H9 (cell line): ENCODE results near the gene TRPV4. TPM values are rescaled to one million over a fixed set of nuclear protein-coding genes. Genes with fewer than 3 reads are reported as not detected.

Source experiments
- DNase-seq: peaks from one replicate; pipeline ENCODE4 v3.0.0-alpha.2; 2017
- H2AFZ ChIP-seq: one replicate; pipeline ENCODE4 v1.6.1; 2013; ENCODE audit warnings: mild to moderate bottlenecking, low read length, control low read depth, moderate library complexity
- H2AK5ac ChIP-seq: 2 replicates; pipeline ENCODE4 v1.6.1; 2013; ENCODE audit warnings: low read length, control low read depth, mixed read lengths; ENCODE audit not compliant: insufficient read length
- H2BK120ac ChIP-seq: one replicate; pipeline ENCODE4 v1.6.1; 2013; ENCODE audit warnings: low read depth, mild to moderate bottlenecking, low read length, control low read depth, inconsistent platforms; ENCODE audit not compliant: poor library complexity, severe bottlenecking
- H2BK12ac ChIP-seq: 2 replicates; pipeline ENCODE4 v1.6.1; 2013; ENCODE audit warnings: low read length, control low read depth, mixed read lengths, low read depth; ENCODE audit not compliant: insufficient read length
- H2BK15ac ChIP-seq: 2 replicates; pipeline ENCODE4 v1.6.1; 2013; ENCODE audit warnings: low read depth, low read length, control low read depth
- H2BK20ac ChIP-seq: one replicate; pipeline ENCODE4 v1.6.1; 2013; ENCODE audit warnings: low read depth, mild to moderate bottlenecking, low read length, control low read depth, inconsistent platforms; ENCODE audit not compliant: poor library complexity, severe bottlenecking
- H2BK5ac ChIP-seq: 2 replicates; pipeline ENCODE4 v1.6.1; 2013; ENCODE audit warnings: low read length, control low read depth, mixed read lengths; ENCODE audit not compliant: insufficient read length
- H3K14ac ChIP-seq: 2 replicates; pipeline ENCODE4 v1.6.1; 2013; ENCODE audit warnings: low read length, control low read depth; ENCODE audit not compliant: insufficient read depth
- H3K18ac ChIP-seq: 2 replicates; pipeline ENCODE4 v1.6.1; 2013; ENCODE audit warnings: low read depth, mild to moderate bottlenecking, mixed read lengths, low read length, control low read depth; ENCODE audit not compliant: insufficient read length
- H3K23ac ChIP-seq: 2 replicates; pipeline ENCODE4 v1.6.1; 2013; ENCODE audit warnings: low read length, control low read depth, mixed read lengths, low read depth; ENCODE audit not compliant: insufficient read length
- H3K23me2 ChIP-seq: 2 replicates; pipeline ENCODE4 v1.6.1; 2013; ENCODE audit warnings: low read depth, mild to moderate bottlenecking, mixed read lengths, low read length, control low read depth; ENCODE audit not compliant: insufficient read length, poor library complexity, severe bottlenecking
- H3K27ac ChIP-seq: 2 replicates; pipeline ENCODE4 v1.5.1; 2013; ENCODE audit warnings: low read length, control low read depth, mixed read lengths, low read depth; ENCODE audit not compliant: insufficient read length
- H3K27me3 ChIP-seq: 2 replicates; pipeline ENCODE4 v1.6.1; 2013; ENCODE audit warnings: low read length, control low read depth, inconsistent platforms; ENCODE audit not compliant: insufficient read depth
- H3K4ac ChIP-seq: 2 replicates; pipeline ENCODE4 v1.6.1; 2013; ENCODE audit warnings: low read depth, mild to moderate bottlenecking, control low read depth, inconsistent platforms, low read length, moderate library complexity
- H3K4me1 ChIP-seq: 2 replicates; pipeline ENCODE4 v1.6.1; 2013; ENCODE audit warnings: low read length, control low read depth, inconsistent platforms; ENCODE audit not compliant: insufficient read depth
- H3K4me2 ChIP-seq: 2 replicates; pipeline ENCODE4 v1.6.1; 2013; ENCODE audit warnings: low read length, control low read depth, mixed read lengths; ENCODE audit not compliant: insufficient read length, insufficient read depth
- H3K56ac ChIP-seq: 2 replicates; pipeline ENCODE4 v1.6.1; 2013; ENCODE audit warnings: low read depth, mild to moderate bottlenecking, mixed read lengths, low read length, control low read depth; ENCODE audit not compliant: insufficient read length
- H3K79me1 ChIP-seq: 2 replicates; pipeline ENCODE4 v1.6.1; 2013; ENCODE audit warnings: low read depth, mild to moderate bottlenecking, moderate library complexity, low read length, control low read depth, inconsistent platforms; ENCODE audit not compliant: insufficient read depth, poor library complexity, severe bottlenecking
- H3K79me2 ChIP-seq: 2 replicates; pipeline ENCODE4 v1.6.1; 2013; ENCODE audit warnings: low read length, control low read depth, inconsistent platforms; ENCODE audit not compliant: insufficient read depth
- H3K9ac ChIP-seq: 2 replicates; pipeline ENCODE4 v1.6.1; 2013; ENCODE audit warnings: low read length, control low read depth, mixed read lengths; ENCODE audit not compliant: insufficient read length; ENCODE audit errors: extremely low read depth
- H3K9me3 ChIP-seq: one replicate; pipeline ENCODE4 v1.6.1; 2013; ENCODE audit warnings: low read depth, low read length, inconsistent platforms; ENCODE audit not compliant: control insufficient read depth
- H3T11ph ChIP-seq: one replicate; pipeline ENCODE4 v1.6.1; 2013; ENCODE audit warnings: mild to moderate bottlenecking, low read length, control low read depth, inconsistent platforms
- H4K20me1 ChIP-seq: one replicate; pipeline ENCODE4 v1.6.1; 2013; ENCODE audit not compliant: control insufficient read depth, insufficient read length, insufficient read depth
- H4K5ac ChIP-seq: 2 replicates; pipeline ENCODE4 v1.6.1; 2013; ENCODE audit warnings: low read depth, mild to moderate bottlenecking, mixed read lengths, low read length, control low read depth; ENCODE audit not compliant: insufficient read length
- H4K8ac ChIP-seq: replicated peaks from 2 replicates; pipeline ENCODE4 v1.6.1; 2013; ENCODE audit warnings: low read length, control low read depth, mixed read lengths, low read depth; ENCODE audit not compliant: insufficient read length
- H4K91ac ChIP-seq: 2 replicates; pipeline ENCODE4 v1.6.1; 2013; ENCODE audit warnings: low read depth, mild to moderate bottlenecking, moderate library complexity, mixed read lengths, low read length, control low read depth; ENCODE audit not compliant: insufficient read length
- H3K27ac Mint-ChIP-seq, 3 experiments: 2 replicates in 2 of 3; 3 replicates in 1 of 3; pipeline ENCODE4 v1.8.0; 2020 to 2021; ENCODE audit warnings: mixed read lengths in 3 of 3, mild to moderate bottlenecking in 1 of 3, moderate library complexity in 1 of 3
- H3K27me3 Mint-ChIP-seq: 2 replicates; pipeline ENCODE4 v1.8.0; 2021; ENCODE audit warnings: low read depth, mild to moderate bottlenecking, moderate library complexity, mixed read lengths
- H3K36me3 Mint-ChIP-seq, 3 experiments: 2 replicates in 2 of 3; 3 replicates in 1 of 3; pipeline ENCODE4 v1.8.0; 2020 to 2021; ENCODE audit warnings: low read depth in 3 of 3, mixed read lengths in 3 of 3; ENCODE audit not compliant: insufficient read depth in 1 of 3
- H3K4me1 Mint-ChIP-seq, 2 experiments: 2 replicates each; pipeline ENCODE4 v1.8.0; 2020; ENCODE audit warnings: mixed read lengths in 2 of 2
- H3K4me3 Mint-ChIP-seq, 2 experiments: 2 replicates in 1 of 2; 3 replicates in 1 of 2; pipeline ENCODE4 v1.8.0; 2020 to 2021; ENCODE audit warnings: mild to moderate bottlenecking in 2 of 2, mixed read lengths in 2 of 2, moderate library complexity in 1 of 2
- H3K9me3 Mint-ChIP-seq, 2 experiments: 2 replicates in 1 of 2; 3 replicates in 1 of 2; pipeline ENCODE4 v1.8.0; 2020; ENCODE audit warnings: mild to moderate bottlenecking in 2 of 2, mixed read lengths in 2 of 2, moderate library complexity in 1 of 2
- CTCF ChIP-seq: fragments of 200-600 bp; sonication (generic); conservative IDR thresholded peaks from 3 replicates; pipeline ENCODE4 v1.8.0; 2021; ENCODE audit warnings: antibody characterized with exemption, mild to moderate bottlenecking
- WGBS: extraction: QIAGEN DNeasy Blood & Tissue Kit; methylation state at CpG from one replicate; pipeline ENCODE4 v1.1.7; 2013; ENCODE audit warnings: missing lambda C conversion rate, low lambda C conversion rate, mixed read lengths; ENCODE audit not compliant: insufficient read length; ENCODE audit errors: extremely low coverage; 5-methylcytosine and 5-hydroxymethylcytosine counted together
- total RNA-seq: library from RNA; stranded (reverse); gene quantifications from 2 replicates; pipeline ENCODE4 v1.2.1, GENCODE V29; 2021

The TRPV4 gene
- total RNA-seq, 1 experiment from 2014 or later, result 4.9 TPM

GRCh38 chr12:109736552-109737108 is 96.6 kb downstream of the TRPV4 start:
- Histone ChIP-seq H2AK5ac (no peak overlapping the region), H4K5ac (no peak overlapping the region), H4K8ac (no peak overlapping the region), H3K4me2 (no peak overlapping the region), H2BK12ac (no peak overlapping the region), H4K20me1 (no peaks in the 10 kb centered on the region), H3K23me2 (no peaks in the 10 kb centered on the region), H2AFZ (no peak overlapping the region), H2BK15ac (no peak overlapping the region), H3K79me1 (no peaks in the 10 kb centered on the region), H3K4ac (no peak overlapping the region), H3K23ac (no peak overlapping the region), H2BK120ac (no peak overlapping the region), H3K27me3 (no peaks in the 10 kb centered on the region), H3K14ac (no peak overlapping the region), H3K18ac (peak overlapping the region; percentile 8), H3K4me1 (no peaks in the 10 kb centered on the region; the same call in 1 of the 2 replicates), H3K9ac (no peak overlapping the region), H2BK20ac (no peak overlapping the region), H3T11ph (no peak overlapping the region), H2BK5ac (no peak overlapping the region), H3K9me3 (no peaks in the 10 kb centered on the region), H3K79me2 (no peaks in the 10 kb centered on the region), H4K91ac (no peak overlapping the region), H3K27ac (no peak overlapping the region), H3K56ac (no peak overlapping the region)
- Mint-ChIP-seq H3K36me3 (no peaks in the 10 kb centered on the region), H3K4me1 (peaks cover 29 to 47% of the 10 kb centered on the region in 2 experiments), H3K4me3 (no peak overlapping the region; a peak in 1 of 5 replicates), H3K27me3 (peaks cover 21% of the 10 kb centered on the region), H3K9me3 (no peaks in the 10 kb centered on the region; a peak in 1 of 5 replicates), H3K27ac (peak overlapping the region in 1 of 3 experiments; percentile 88; a peak in 1 of 7 replicates)
- WGBS, result no CpG with 5 or more reads among the region's 12 CpGs
- no peak for TF ChIP-seq CTCF
- DNase-seq, result peak; percentile 92
